MM.1S (cell line): ENCODE measurements around the gene ASPSCR1.

Source experiments
- CTCF ChIP-seq: fragments of 300-600 bp; sonication (generic); IDR thresholded peaks from 2 replicates; pipeline ENCODE4 v1.5.1; 2016; ENCODE audit warnings: antibody characterized with exemption, low read length, mixed read lengths
- EZH2 ChIP-seq: fragments of 300-600 bp; sonication (generic); optimal IDR thresholded peaks from 2 replicates; pipeline ENCODE3; 2017; ENCODE audit warnings: low read depth, mild to moderate bottlenecking, antibody characterized with exemption, low read length, mixed read lengths

- TF ChIP-seq EZH2 (no peak), CTCF (peak; percentile 72)
These were observed 59.9 kb downstream of the ASPSCR1 start, which contains the start of gene DCXR for GRCh38 chr17:82037092-82037888.
